GM18508 (cell line): ENCODE data around the gene RTN4.
A peak's percentile ranks its signal among the peaks of the same experiment; 100 is the strongest.

ENCODE experiments used
- ATAC-seq: cut with Tn5 transposase; IDR thresholded peaks from one replicate; pipeline ENCODE4 v1.9.1; 2021; ENCODE audit warnings: moderate number of reproducible peaks; ENCODE audit not compliant: insufficient read depth, unreplicated experiment

The RTN4 gene

GRCh38 chr2:55043841-55044240 is 6.4 kb downstream of the RTN4 start:
- ATAC-seq = no peak

DNA sequence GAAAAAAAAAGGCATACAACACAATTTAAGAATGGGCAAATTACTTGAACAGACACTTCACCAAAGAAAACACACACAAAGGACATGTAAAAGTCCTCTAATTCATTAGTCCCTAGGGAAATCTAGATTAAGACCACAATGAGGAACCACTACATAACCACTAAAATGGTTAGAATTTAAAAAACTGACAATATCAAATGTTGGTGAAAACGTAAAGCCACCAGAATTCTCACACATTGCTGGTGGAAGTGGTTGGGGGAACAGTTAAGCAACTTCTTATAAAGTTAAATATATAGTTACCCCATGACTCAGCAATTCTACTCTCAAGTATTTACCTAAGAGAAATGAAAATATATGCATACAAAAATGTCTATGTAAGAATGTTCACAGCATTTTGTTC is 11.8 kb downstream of the RTN4 start:
- no peak for ATAC-seq

DNA sequence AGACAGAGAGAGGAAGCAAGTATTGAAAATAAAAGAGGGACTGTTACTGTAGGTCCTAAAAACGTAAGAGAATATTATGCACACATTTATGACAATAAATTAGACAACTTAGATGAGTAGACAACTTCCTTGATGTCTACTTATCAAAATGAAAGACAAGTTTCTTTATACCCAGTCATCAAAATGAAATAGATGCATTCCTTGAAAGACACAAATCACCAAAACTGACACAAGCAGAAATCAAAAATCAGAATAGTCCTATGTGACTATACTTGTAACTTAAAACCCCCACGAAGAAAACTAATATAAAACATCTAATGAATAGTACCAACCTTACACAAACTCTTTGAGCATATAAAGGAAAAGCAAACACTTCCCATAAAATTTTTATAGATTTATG is 14.5 kb downstream of the RTN4 start:
- ATAC-seq = no peak

DNA sequence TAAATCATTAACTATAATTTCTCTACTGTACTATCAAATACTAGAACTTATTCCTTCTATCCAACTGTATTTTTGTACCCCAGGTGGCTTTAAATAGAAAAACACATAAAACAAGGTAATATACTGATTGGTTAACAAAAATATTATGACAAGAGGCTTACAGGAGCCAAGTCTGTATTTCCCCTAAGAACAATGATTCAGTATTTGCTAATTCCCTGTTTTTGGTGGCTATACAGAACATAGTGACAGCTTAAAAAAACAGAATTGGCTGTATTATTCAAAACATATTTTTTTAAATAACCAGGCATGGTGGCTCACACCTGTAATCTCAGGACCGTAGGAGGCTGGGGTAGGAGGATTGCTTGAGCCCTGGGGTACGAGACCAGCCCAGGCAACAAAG is 16.3 kb downstream of the RTN4 start:
- ATAC-seq = no peak

- peak; percentile 89 for ATAC-seq
Observed at GRCh38 chr2:55033076-55033742, 17.0 kb downstream of the RTN4 start.

DNA sequence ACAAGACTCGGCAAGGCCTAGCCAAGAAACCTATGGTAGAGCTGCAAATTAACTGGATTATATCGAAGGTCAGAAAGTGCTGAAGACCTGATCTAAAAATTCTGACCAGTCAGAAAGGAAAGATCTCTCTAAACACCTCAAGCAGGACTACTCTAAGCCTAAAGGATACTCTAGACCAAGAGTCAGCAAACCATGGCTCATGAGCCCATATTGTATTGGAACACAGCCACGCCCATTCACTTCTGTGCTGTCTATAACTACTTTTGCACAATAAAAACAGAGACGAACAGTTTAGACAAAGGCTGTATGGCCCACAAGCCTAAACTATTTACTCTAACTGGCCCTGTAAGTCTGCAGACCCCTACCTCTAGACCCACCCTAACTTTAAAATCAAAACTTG is 18.7 kb downstream of the RTN4 start:
- ATAC-seq = no peak

- ATAC-seq = no peak
Observed at GRCh38 chr2:55030766-55031165, 19.5 kb downstream of the RTN4 start.

GRCh38 chr2:55029098-55029497 is 21.2 kb downstream of the RTN4 start:
- no peak for ATAC-seq

DNA sequence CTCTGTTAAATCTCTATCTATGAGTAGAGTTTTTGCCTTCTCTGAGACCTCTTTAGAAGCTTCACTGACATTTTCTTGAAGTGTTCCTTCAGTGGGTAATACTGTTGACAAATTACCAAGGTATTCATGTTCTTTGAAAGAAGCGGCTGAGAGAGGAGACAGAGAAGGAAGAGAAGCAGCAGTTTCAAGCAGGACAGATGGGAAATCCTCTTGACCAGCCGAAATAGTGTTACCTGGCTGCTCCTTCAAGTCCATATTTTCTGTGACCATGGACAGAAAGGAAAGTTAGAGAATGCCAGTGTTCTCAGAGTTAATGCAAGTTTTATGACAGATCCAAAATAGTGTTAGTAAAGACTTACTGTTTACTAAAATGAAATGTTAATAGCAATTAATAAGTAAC is 23.0 kb downstream of the RTN4 start:
- ATAC-seq = no peak

DNA sequence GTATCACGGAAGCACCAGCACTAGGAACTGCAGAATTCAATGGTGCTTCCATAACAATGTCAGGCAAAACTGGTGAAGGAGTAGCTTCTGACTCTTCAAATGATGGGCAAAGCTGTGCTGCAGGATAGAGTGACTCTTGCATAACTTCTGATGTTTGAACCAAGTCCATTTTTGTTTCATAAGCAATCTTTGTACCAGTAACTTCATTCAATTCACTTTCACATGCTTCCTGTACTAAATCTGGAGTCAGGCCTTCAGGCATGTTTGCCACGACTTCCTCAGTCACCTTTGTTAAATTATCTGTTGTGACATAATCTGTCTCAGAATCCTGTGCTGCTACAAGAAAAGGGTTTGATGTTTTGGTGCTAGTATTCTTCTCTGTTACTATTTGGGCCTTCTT is 24.0 kb downstream of the RTN4 start:
- no peak for ATAC-seq

GRCh38 chr2:55025627-55026026 is 24.6 kb downstream of the RTN4 start:
- ATAC-seq = no peak

DNA sequence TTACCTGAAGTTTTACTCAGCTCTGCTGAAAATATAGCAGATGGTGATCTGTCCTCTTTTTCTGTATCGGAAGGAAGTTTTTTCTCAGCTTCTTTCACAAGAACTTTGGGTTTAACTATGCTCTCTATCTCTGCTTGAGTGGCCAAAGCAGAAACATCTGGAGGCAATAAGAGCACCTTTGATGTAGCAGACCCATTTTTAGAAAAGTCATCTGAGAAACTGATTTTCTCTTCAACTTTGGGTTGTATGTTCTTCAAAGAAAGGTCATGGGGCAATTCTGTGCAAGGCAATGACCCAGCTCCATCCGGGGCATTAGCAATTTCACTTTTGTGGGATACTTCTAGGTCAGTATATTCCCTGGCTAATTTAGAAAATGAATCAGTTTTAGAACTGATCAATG is 25.2 kb downstream of the RTN4 start:
- no peak for ATAC-seq

- ATAC-seq = no peak
Observed at GRCh38 chr2:55022476-55022875, 27.8 kb downstream of the RTN4 start.

GRCh38 chr2:55019526-55020258 is 30.6 kb downstream of the RTN4 start:
- ATAC-seq = no peak

- no peak for ATAC-seq
Observed at GRCh38 chr2:55018619-55019018, 31.6 kb downstream of the RTN4 start.

DNA sequence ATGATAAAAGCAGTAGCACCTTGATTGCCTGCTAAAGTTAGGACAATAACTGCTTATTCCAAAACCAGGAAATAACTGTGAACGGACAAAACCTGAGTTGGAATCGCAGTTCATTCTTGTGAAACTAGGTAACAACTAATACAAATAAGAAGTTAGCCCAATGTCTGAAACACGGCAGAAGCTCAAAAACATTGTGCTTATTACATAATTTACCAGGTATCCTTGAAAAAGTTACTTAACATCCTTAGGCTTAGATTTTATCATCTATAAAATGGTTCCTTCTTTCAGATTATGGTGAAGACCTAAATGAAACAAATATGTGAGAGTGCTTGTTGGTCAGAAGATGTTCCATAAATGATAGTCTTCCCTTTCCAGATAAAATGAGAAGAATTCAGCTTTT is 32.4 kb downstream of the RTN4 start:
- no peak for ATAC-seq

DNA sequence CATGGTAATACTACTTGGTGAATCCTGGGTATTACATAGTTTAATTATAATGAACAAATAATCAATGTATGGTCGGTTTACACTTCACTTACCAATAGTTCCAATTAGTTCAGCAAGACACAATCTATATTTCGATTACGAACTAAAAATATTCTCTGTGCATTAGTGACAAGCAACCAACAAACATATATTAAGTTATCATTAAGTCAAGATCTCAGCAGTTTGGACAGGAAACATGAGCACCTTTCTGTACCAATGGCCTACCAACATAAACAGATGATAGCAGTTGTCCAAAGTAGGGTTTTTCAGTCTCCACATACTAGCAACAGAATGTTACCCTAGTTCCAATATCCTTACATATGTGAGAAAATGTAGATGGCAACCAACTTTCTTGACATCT is 32.8 kb downstream of the RTN4 start:
- ATAC-seq = no peak

- no peak for ATAC-seq
Observed at GRCh38 chr2:55014962-55015939, 35.0 kb downstream of the RTN4 start.

GRCh38 chr2:55013936-55014335 is 36.3 kb downstream of the RTN4 start:
- ATAC-seq = no peak

GRCh38 chr2:55012672-55013484 is 37.4 kb downstream of the RTN4 start:
- ATAC-seq = no peak
